HG03558 (cell line): ENCODE results near the gene SLC24A3.

Source experiments
- ATAC-seq: cut with Tn5 transposase; IDR thresholded peaks from one replicate; pipeline ENCODE4 v1.9.1; 2021; ENCODE audit warnings: moderate number of reproducible peaks; ENCODE audit not compliant: unreplicated experiment; ENCODE audit errors: extremely low read depth

SLC24A3 gene

DNA sequence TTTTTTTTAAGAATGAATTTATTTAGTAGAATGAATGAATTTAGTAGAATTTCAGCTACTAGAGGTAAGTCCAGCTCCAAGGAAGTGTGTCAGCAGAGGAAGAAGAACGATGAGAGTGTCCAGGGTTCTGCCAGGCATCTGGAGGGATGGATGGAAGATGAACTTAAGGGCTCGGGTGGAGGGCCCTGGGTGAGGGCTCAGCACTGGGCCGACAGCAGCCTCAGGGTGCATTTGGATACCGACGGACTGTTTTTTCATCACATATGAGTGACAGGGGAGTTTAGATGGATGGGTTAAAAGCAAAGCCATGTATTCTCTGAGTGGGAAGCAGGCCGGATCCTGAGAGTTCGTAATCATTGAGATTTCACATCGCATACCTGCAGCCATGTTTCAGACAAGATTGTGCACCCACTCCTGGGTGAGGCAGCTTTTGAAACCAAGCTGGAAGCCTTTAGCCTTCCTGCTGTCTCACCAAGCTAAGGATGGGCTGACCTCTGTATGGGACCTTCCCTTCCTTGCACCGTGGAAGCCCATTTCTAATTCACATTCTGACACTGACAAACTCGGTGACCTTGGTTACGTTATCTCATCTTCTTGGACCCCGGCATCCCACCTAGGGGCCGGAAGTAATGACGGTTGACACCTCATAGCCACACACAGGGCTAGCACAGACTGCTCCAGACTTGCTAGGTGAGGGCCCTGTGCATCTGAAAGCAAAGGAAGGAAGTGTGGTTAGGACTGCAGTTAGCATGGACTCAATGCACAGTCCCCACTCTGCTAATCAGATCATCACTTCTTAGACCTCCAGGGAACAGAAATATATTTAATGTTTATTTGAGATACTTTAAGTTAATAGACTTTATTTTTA is 228.5 kb downstream of the SLC24A3 start:
- ATAC-seq = no peak

DNA sequence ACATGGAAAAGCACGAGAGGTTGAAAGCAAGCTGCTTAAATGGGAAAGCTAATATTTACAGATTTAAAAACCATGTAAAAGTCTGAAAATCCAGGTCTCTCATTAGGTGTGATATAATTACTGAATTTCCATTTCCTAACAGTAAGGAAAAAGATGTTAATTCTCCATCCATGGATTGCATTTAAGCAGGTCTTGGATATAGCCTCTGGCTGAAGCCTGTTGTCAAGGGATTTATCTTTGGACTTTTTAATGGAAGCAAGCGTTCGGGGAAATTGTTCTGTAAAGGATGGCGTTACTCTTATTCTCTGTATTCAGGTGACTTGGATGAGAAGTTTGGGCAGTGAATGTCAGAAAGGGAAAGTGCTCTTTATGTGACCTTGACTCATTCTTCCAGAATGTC is 233.8 kb downstream of the SLC24A3 start:
- ATAC-seq = no peak

DNA sequence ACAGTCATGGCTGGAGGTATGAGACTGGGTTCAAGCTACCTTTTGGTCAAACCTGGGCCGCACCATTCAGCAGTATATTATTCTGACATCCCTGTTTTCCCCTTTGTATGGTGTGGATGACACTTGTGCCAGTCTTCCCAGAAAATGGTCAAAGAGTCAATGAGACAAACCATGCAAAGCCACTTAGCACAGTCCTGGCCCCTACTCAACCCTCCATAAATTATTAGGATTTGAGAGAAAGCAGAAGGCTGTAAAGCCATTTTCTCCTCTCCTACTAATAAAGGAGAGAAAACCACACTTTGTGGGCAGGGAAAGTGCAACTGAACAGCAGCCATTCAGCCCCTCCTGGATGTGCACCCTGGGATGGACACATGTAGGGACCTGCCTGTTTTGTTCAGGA is 236.2 kb downstream of the SLC24A3 start:
- no peak for ATAC-seq

DNA sequence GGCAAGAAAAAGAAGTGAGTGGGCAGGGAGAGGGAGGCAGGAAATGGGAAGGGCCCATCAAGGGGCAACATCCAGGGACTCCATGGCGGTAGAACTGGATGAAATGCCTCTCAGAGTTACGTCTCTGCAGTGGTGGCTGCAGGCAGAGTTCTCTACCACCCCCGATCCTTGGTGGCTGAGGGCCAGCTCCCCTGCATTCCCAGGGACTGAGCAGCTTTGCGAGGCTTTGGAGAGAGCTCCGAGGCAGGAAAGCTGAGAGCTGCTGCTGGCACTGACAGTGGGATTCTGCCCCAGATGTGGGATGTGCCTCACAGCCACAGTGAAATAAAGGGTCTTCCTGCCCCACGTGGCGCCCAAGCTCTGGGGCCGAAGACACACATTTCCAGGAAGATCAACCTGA is 236.6 kb downstream of the SLC24A3 start:
- ATAC-seq = no peak

DNA sequence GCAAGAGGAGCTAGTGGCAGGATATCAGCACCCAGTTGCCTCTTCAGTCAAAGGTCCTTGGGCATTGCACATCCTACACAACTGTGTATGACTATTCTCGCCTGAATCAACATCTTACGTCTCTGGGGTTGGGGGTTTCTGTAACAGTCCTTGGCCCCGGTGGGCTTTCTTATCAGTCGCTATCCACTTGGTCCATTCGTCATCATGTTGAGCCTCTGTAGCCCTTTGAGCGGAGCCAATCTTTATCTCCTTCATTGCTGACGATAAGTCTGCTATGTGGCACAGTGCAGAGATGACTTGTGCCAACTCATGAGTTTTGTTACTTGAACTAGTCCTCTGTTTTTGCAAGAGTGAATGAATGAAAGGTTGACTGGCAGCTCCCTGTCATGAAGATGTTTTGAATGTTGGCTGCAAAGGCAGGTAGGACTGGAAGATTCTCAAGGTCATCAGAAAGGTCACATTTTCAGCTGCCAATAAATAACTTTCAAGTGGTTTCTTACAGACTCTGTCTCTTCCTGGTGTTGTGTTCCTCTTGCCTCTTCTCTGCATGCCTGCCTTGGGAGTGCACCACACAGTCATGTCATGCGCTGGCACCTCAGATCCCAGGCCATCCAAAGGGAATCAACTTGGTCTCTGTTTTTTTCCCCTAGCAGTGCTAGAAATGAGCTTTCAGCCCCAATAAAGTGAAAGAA is 238.9 kb downstream of the SLC24A3 start:
- no peak for ATAC-seq

DNA sequence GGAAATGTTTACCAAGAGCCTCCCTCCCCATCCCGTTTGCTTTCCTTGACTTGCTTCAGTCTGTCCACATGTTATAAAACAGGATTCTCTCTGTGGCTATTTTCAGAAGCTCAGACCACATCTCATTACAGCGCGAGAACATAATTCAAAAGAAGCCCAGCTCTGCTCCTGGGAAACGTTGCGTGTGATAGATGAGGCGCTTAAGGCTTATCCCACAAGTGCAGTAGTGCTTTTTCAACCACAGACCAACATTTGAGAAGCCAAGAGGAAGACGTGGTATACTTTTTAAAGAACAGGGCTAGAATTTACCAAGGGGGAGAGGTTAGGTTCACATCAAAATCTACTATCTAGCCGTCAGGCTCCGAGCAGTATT is 239.5 kb downstream of the SLC24A3 start:
- no peak for ATAC-seq

DNA sequence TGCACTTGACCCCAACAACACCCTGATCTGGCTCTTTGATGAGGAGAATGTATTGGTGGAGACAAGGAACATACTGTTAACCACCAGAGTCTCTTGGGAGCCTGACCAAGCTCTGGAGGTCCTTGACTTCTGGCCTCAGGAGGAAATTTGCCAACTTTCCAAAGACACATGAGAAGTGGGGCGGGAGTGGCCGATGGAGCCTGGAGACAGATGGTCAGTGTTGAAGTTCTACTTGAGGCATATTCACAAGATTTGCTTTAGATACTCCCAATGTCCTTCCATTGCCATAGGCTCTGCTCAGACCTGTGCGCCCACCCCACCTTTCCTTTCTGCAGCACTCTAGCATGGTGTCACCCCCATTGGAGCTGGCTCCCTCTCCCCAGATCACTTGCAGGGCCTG is 241.0 kb downstream of the SLC24A3 start:
- ATAC-seq = no peak

DNA sequence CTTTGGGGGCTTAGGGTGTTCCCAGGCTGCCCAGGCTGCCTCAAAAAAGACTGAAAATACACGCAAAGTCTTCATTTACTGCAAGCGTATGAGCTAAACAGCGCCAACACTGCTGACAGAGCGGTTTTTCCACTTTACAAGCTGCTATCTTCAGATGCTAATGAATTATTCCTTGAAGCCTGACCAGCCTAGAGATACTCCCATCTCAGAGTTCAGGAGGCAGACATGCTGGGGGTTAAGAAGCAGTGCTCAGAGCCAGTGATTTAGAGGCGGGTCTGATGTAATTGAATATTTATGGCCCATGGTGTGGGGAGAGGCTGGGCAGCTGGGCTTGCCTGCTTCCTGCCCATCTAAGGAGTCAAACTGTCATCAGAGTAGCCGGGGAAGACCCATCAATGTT is 241.4 kb downstream of the SLC24A3 start:
- ATAC-seq = no peak

DNA sequence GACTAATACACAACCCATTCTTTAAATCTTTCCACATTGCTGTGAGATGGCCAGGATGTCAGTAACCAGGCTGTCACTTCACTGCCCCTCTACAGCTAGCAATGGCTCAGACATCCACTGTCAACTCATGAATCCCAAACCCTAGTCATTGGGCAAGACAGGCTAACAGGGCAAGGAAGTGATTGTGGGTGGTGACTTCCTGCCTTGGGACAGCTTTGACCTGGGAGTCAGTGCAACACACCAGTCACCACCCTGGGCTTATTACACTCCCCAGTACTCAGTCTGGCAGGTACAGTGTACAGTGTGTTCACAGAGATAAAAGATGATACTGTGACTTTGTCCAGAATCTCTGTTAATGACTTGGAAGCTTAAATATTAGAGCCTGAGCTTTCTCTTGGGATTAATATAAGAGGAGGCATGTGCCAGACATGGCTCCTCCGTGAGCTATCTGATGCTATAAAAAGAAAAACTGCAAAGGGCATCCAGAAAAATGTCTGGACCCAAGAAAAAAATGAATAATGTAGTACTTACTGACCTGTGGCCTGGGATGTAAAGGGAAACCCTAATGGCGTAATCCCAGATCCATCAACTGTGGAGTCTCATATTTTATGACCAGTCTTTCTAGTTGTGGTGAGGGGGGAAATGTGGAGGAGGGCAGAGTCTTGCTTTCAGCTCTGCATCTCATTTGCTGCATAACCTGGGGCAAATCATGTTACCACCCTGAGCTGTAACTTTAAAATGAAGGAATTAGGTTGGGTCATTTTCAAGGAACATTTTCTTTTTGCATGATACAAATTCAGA is 244.4 kb downstream of the SLC24A3 start:
- no peak for ATAC-seq

DNA sequence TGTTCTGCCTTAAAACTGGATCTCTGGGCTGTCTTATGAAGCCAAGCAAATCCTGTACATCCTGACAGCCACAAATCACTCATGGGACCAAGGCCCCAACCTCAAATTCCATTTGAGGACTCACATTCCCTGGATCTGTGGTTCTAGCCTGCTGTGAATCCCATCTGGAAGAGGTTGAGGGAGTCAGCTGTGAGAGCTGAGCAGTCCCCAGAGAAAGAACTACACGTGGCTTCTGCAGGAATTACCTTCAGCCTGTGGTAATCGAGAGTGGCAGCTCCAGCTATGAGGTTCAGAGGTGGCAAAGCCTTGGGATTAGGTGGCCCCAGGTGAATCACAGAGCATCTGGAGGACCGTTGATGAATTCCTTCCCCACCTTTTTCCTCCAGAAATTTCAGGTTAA is 245.2 kb downstream of the SLC24A3 start:
- ATAC-seq = no peak

DNA sequence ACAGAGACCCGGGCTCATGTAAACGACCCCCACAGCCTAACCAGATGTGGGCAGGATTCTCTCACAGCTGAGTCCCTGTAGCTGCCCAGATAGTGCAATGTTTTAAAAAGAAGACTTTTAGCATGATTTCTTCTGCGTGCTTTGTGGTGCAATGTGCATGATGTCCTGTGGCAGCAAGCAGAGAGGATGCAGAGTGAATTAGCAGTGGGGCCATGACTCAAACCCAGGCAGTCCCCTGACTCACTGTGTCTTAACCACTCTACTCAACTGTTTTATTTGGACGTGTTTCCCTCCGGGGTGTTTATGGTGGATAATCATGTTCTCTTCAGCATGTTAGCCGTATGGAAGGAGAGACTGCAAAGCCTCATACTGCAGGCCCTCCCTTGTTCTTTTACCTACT is 247.9 kb downstream of the SLC24A3 start:
- no peak for ATAC-seq

DNA sequence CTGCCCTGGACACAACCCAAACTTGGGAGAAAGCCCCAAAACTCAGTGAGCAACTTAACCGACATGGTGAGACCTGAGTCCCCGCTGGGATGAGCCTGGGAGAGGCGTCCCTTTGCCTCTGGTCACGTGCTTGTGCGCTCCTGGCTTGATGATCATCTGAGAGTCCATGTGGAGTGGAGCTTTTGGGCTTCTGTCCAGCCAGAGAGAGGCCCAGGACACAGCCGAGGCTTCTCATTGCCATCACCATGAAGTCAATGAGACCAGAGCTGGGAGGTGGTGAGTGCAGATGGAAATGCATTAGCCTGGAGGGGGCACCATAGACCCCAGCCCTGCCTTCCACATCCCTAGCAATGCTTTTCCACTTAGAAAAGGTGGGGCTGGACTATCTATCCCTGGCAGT is 250.0 kb downstream of the SLC24A3 start:
- ATAC-seq = no peak

DNA sequence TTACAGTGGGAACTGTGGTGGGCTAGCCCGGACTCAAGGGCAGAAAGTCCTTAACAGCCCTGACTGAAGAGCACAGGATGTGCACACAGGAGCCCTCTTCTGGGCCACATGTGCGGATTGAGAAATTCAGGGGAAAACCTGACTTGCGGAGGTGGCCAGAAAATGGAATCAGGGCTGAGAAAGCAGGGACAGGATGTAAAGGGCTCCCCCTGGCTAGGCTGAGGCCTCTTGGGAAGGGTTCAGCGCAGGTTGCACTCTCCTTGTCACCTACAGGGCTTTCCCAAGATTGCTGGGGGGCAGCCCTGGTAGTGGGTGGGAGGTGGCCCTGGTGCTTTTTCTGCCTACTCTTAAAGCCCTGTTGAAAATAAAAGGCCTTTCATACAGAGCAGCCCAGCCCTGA is 251.2 kb downstream of the SLC24A3 start:
- ATAC-seq = no peak

DNA sequence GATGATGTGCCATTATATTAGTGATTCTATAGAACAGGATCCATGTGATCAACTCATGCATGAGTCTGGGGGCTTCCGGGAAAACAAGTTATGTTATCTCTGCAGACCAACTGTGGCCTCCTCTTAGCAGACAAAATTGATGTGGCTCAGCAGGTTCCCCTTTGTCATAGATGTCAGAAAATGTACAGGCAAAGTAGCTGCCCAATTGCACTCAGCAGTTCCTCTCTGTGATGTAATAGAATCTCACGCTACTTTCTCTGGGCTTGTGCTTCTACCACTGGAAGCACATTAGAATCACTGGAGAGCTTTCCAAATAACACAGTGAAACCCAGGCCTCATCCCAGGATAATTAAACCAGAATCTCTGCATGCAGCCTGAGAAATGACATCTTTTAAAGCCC is 253.1 kb downstream of the SLC24A3 start:
- ATAC-seq = no peak

DNA sequence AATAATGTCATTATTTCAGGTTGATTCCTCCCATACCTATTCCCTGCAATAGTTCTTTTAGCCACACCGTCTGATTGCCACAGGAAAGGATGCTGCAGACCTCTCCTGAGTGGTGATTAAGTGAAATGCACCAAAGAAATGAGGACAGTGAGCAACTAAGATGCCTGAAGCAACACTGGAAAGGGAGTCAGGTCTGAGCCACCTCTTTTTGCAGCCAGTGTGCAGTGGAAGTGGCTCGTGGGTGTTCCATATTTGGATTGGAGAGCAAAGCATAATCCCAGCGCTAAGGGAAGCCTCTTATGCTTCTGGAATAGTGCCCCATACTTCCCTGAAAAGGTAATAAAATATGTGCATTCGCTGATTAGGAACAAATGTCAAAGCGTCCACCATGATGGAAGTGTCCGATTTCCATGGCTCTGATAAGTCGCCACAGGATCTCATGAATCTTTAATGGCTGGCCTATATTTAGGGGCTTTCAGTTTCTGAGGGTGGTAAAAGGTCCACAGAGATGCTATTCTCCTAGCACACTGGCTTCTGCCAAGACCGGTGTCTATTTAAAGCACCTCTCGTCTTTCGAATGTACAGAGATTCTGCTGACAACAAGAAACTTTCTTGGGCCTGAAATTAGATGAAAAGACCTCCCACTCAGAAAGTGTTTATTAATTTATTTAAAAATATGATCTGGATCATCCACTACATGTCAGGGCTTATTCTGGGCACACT is 253.9 kb downstream of the SLC24A3 start:
- ATAC-seq = no peak

DNA sequence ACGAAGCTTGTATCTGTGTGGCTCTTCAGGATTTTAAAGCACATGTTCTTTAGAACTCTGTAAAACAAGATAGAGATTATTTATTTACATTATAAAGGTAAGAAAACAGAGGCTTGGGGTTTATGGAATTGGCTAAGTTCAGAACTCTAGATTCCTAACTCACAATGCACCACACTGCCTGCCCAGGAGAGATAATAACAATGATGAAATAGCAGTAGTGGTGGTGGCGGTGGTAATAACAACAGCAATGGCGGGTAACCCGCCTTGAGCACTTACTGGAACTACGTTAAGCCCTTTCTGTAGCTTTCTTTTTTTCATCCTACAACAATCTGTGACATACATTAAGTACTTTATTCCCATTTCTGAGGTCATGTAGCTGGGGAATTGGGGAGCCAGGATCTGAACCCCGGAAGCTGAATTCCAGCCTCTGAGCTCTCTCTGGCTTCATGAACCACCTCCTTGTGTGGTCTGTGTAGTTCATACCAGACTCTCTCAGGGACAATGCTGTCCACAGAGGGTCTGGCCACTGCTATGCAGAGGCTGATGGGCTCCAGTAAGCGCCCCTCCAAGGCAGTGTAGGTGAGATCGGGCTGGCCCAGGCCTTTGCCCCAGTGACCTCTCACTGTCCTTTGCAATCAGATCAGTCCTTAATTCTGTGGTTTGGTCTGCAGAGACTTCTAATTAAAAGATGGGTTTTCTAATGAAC is 260.9 kb downstream of the SLC24A3 start:
- no peak for ATAC-seq

DNA sequence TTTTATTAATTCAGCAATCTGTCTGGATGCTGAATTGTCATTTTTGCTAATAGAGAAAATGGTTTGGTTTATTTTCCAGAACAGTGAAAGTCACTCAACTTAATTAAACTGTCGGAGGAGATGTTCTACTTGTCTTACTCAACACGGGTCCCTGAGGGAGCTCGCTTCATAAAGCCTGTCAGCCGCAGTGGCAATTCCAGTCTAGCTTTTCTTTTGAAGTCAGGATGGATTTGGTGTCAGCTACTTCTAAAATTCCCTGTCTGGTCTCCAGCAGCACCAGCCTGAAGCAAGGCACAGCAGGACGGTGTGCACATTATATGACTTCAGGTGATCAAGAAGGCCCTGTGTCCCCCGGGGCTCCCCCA is 261.5 kb downstream of the SLC24A3 start:
- no peak for ATAC-seq

DNA sequence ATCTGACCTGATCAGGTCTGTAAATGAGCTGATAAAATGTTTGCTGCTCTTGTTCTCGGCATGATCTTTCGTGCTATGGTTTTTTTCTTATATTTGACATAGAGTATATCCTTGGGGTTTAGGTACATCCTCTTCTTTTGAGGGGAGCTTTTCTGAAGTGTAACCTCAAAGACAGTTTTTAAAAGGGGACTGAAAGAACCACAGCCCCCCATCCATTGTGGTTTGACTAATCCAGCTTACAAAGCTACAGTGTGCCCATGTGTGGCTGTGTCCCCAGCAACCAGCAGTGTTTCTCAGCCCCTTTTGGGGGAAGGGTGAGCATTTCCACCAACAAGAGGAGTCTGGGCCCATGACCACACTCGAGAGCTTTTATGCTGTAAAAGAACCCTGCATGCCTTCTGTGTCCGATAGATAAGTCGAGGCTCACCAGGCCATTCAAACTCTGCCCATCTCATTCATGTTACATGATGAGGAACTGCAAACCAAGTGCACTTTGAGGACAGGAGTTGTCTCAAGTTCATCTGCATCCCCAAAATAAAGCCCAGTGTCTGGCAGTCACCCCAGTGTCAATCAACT is 266.0 kb downstream of the SLC24A3 start:
- ATAC-seq = no peak

DNA sequence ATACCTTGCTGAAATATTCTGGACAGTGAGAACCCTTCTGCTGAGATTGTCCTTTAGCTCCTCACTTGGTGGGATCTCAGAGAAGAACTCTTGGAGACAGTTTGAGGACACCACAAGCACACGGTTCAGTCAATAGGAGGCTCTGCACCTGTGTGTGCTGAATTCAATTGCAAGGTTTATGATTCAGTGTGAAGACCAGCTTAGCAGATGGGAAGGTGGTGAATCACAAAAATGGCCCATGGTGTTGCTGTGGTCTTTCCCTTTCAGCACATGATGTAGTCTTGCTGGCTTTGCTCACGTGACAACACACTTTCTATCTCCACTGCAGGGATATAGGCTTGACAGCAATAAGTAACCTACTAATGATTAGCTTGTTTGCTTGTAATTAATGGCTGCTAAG is 270.3 kb downstream of the SLC24A3 start:
- ATAC-seq = no peak

DNA sequence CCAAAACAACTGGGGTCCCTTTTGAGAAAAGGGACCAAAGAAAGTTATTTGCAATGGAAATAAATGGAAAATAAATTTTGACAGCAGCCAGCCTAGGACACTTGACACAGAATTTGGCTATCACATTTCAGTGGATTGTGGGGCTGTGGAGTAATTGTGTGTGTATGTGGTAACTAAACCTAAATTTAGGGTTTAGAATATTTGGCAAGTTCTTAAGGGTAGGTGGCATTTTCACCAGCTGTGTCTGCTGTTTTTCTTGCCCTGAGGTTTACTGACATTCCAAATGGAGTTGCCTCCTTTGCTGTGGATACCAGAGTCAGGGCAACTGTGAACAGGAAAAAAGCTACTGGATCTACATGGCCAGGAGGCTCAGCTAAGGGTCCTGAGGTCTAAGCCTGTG is 270.9 kb downstream of the SLC24A3 start:
- no peak for ATAC-seq
